ENCODE data around the gene EPB41L5.
A peak's percentile ranks its signal among the peaks of the same experiment; 100 is the strongest.
"Not testable (repeated sequence)": the region's sequence is repeated elsewhere in the genome, so short reads cannot be mapped to it uniquely, and the experiment has no call there.

Gene EPB41L5

DNA sequence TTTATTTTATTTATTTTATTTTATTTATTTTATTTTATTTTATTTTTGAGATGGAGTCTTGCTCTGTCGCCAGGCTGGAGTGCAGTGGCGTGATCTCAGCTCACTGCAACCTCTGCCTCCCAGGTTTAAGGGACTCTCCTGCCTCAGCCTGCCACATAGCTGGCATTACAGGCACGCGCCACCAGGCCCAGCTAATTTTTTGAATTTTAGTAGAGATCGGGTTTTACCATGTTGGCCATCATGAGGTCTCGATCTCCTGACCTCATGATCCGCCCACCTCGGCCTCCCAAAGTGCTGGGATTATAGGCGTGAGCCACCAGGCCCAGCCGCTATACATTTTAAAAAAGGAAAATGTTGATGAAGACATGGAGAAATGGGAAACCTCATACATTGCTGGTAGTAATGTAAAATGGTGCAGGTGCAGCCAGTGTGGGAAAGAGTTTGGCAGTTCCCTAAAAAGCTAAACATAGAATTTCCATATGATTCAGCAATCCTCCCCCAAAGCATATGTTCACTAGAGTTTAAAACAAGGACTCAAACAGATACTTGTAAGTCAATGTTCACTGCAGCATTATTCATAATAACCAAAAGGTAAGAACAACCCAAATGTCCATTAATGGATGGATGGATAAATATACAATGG lies 187.1 kb downstream of the EPB41L5 start:
- DNase-seq (ENCODE audit: low spot score): not testable (repeated sequence)

GRCh38 chr2:120203251-120204021 lies 190.6 kb downstream of the EPB41L5 start:
- DNase-seq (ENCODE audit: low spot score): no peak

DNA sequence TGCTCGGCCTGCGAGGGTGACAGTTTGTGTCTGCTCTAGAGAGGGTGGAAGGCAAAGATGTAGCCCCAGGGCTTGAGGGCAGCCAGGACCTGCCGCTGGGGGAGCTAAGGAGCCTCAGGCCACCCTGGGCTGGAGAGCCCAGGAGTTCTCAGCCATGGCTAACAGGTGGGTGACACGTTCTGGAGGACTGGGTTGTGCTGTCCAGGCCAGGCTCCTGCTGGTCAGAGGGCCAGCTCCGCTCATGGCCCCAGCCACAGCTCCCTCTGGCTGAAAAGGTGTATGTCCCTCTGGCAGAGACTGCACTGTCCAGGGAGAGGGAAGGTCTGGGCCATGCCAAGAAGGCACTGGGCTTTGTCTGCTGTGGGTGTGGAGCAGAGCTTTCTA lies 191.1 kb downstream of the EPB41L5 start:
- DNase-seq (ENCODE audit: low spot score): no peak

GRCh38 chr2:120204417-120204816 lies 191.5 kb downstream of the EPB41L5 start:
- DNase-seq (ENCODE audit: low spot score): no peak

DNA sequence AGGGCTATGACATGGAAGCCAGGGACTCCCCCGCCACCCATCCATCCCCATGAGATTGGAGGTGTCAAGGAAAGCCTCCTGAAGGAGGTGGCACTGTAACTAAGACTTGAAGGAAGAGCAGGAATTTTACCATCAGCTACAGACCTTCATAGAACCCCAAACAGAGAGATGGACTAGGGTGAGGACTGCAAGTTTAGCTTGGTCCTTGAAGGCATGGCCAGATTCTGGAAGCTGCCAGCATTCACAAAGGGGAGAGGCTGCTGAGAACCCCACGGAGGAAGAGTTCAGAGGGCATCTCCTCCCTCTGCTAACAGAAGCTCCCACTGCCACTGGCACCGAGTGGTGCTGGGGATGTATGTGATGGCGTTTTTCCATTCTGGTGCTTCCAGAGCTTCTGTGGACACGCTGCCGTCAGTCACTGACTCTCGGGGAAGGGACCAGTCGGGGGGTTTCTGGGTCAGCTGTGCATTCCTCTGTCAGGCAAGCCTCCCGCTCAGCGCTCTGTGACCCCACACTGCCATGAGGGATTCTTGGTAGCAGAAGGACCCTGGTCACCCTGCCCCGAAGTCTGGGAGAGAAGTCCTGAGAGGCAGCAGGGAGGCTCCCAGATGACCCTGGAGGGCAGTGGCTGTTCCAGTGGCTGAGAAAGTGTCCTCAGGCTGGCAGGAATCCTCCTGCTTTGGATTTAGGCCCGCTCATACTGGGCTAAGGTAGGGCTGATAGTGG lies 192.2 kb downstream of the EPB41L5 start:
- DNase-seq (ENCODE audit: low spot score): no peak

GRCh38 chr2:120206022-120206581 lies 193.2 kb downstream of the EPB41L5 start:
- DNase-seq (ENCODE audit: low spot score): peak; percentile 78

DNA sequence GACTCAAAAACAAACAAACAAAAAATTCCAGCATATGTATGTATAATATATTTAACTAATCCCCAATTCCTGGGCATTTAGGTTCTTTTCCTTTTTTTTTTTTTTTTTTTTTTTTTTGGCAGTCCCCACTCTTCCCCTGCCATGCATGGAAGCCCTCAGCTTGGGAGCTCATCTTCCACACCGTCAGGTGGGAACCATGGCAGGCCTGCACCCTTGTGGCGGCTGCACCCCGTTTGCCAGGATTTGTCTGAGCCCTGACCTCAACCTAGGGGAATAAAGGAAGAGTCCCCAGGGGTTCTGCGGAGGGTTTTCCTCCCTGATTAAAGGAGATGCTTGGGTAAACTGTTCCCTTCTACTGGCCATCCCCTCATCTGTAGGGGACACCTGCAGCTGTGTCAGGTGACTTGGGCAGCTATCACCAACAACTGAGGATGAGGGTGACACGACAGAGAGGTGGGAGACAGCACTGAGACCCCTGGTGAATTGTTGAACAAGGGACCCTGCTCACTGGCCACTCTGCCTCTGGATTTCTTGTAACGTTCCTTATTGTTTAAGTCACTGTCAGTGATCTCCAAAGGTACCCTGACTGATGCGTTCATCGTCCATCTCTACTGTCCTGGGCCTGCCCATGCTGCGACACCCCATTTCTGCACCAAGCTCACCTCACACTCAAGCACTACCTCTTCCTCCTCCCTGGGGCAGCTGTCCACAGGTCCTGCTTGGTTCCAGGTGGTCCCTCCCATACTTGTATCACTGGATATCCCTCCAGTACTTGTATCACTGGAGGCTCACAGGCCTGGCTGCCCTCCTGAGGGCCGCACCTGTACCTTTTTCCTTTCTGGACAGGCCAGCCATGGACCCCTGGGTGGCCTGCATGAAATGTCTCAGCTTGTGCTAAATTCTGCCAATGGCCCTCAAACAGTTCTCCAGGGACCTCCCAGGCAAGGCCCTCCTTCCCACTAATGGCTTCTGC lies 195.8 kb downstream of the EPB41L5 start:
- no peak for DNase-seq (ENCODE audit: low spot score)

GRCh38 chr2:120209427-120210269 lies 196.8 kb downstream of the EPB41L5 start:
- DNase-seq (ENCODE audit: low spot score): no peak

DNA sequence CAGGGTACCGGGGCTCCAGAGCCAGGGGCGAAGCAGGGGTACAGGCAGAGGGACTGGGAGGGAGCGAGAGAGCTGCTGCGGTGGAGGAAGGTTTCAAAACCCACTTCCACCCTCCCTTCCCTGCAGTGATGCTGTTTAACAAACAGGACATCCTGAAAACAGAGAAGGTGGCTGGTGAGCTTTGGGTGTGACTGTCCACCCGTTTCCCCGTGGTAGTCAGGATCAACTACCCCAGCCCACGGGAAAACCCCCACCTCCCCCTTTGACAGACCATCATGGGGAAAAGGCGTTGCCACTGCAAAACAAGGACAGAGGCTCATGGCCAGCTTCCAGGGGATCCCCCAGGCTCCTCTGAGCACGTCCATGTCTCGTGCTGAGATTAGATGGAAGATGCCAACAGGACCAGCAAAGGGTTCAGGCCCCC lies 197.4 kb downstream of the EPB41L5 start:
- no peak for DNase-seq (ENCODE audit: low spot score)

GRCh38 chr2:120218181-120218580 lies 205.3 kb downstream of the EPB41L5 start:
- DNase-seq (ENCODE audit: low spot score): no peak

- DNase-seq (ENCODE audit: low spot score): no peak
Observed at GRCh38 chr2:120219291-120219690, 206.4 kb downstream of the EPB41L5 start.

DNA sequence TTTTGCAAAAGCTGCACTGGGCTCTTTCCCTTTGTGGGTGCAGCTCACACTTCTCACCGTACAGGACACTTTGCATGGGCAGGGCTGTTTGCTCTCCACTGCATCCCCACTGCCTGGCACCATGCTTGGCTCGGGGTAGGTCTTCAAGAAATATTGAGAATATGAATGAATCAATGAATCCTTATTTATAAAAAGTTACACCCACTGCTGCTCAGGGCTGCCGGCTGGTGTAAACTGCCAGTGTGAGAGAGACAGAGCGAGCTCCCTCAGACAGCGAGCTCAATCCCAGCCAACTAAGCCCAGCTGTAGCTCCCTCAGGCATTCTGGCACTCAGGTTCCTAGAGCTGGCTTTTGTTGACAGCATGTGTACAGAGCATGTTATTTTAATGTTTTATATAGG lies 206.9 kb downstream of the EPB41L5 start:
- DNase-seq (ENCODE audit: low spot score): no peak

DNA sequence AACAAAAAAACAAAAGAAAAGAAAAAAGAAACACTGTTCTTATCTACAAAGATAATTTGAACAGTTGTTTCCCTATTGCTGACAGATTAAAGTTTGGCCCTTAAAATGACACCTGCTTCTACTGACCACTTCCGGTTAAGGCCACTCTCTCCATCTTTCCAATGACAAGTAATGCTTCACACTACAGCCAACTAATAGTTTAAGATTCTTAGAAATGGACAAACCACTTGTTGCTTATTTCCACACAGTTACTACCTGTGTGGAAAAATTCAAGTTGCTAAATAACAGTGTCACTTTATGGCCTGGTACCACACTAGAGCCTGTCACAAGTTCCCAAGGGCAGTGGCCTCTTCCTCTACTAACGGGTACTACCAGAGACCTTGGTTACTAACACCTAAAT lies 207.9 kb downstream of the EPB41L5 start:
- DNase-seq (ENCODE audit: low spot score): no peak

DNA sequence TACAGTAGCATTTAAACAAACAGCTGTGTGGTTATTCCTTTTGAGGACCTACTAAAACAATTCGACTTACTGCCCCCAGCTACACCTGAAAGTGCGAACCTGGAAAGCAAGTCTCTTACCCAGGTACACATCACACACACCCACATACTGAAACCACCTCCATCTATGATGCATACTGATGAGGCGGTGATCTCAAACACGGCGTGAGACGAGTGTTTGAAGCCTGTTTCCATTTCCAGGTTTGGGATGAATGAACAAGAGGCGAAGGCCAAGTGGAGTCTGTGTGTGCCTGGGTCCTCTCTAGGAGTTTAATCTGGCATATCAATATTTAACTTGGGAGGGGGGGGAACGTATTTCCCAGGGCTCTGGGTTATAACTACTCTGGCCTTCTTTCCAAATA lies 208.7 kb downstream of the EPB41L5 start:
- DNase-seq (ENCODE audit: low spot score): no peak

GRCh38 chr2:120222186-120223033 lies 209.5 kb downstream of the EPB41L5 start:
- no peak for DNase-seq (ENCODE audit: low spot score)

GRCh38 chr2:120223034-120223912 lies 210.4 kb downstream of the EPB41L5 start, which contains the start of gene TMEM185B:
Gene TMEM185B (minus strand): TSS chr2:120223400. CDS start chr2:120222976, 424 bp downstream.
- peak; percentile 99 for DNase-seq (ENCODE audit: low spot score)

DNA sequence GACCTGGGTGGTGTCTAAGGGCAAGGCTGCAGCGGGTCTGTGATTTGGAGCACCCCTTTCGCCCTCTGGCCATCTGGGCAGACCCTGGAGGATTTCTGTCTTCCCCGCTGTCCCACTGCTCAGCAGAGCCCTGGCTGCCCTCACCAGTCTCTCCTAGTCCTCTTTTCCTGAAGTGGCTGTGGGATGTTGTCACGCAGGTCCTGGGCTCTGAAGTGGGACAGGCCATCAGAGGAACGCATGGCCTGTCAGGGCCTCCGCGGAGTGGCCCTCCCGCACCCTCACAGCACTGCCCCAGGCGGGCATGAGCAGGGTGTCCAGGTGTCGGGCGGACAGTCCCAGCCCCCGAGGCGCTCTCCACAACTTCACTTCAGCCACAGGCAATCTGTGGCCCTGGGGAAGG lies 211.4 kb downstream of the EPB41L5 start:
- DNase-seq (ENCODE audit: low spot score): no peak

DNA sequence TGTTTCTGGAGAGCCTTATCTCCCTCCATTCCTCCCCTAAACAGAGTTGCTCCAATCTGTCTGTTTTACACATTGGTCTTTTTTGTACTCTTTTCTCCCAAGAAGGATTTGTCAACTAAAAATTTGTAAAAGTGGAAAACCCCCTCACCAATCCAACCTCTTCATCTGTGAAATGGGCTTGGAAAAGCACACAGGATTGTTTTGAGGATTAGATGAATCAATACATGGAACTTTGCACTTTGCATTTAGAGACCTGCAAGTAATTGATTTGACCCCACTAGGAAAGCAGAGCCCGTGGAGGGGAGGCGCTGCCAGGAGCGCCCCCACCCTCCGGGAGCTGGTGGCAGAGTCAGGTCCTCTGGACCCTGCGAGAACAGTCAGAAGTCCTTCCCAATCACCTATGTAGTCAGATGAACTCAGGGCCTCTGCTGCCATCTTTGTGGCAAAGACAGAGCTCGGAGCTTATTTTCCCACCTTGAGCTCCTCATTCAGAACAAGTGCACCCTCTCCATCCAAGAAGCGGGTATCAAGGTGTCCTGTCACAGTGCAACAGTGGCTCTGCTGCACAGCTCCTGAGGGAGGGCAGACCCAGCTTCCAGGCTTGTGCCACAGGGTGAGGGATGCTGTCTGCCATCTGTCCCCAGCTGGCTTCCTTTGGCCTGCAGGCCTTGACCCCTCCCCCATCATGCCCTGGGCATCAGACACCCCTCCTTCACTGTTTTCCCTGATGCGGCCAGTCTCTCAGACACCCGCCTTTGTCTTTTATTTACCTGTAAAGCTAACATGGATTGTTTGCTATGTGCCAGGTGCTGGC lies 212.1 kb downstream of the EPB41L5 start:
- DNase-seq (ENCODE audit: low spot score): no peak

Measured in iPS-NIHi11 (cell line).